Esophagus squamous epithelium (tissue), 5 donors: ENCODE measurements around the gene ACTR3. TPM values are rescaled to one million over a fixed set of nuclear protein-coding genes. Genes with fewer than 3 reads are reported as not detected.

Source experiments
- DNase-seq: peaks from one replicate; lab custom pipeline; 2025; lab: John Stamatoyannopoulos, UW
- H3K27ac ChIP-seq, 4 donors: fragments of 200-600 bp; sonication (generic); one replicate each; pipeline ENCODE4 v1.5.1; 2016 to 2019; ENCODE audit warnings: mild to moderate bottlenecking in 1 of 4
- H3K27me3 ChIP-seq, 4 donors: fragments of 200-600 bp; sonication (generic); 1 replicate in 3 of 4; 2 replicates in 1 of 4; pipeline versions ENCODE4 v1.5.1 to v1.6.0; 2017 to 2021; ENCODE audit warnings: antibody characterized with exemption in 1 of 4
- H3K36me3 ChIP-seq, 3 donors: fragments of 200-600 bp; sonication (generic); one replicate each; pipeline ENCODE4 v1.5.1; 2016 to 2019
- H3K4me1 ChIP-seq, 3 donors: fragments of 200-600 bp; sonication (generic); one replicate each; pipeline ENCODE4 v1.5.1; 2017 to 2019
- H3K4me3 ChIP-seq, 4 donors: fragments of 200-600 bp; sonication (generic); 1 replicate in 3 of 4; 2 replicates in 1 of 4; pipeline ENCODE4 v1.5.1; 2016 to 2019; ENCODE audit warnings: mild to moderate bottlenecking in 2 of 4, moderate library complexity in 1 of 4
- H3K9me3 ChIP-seq, 3 donors: fragments of 200-600 bp; sonication (generic); one replicate each; pipeline ENCODE4 v1.5.1; 2016 to 2019
- CTCF ChIP-seq, 6 experiments: fragments of 450-650 bp in 4 of 6; fragments of 200-600 bp in 2 of 6; sonication (generic) in 2 of 6; IDR thresholded peaks; one replicate each; pipeline ENCODE4 v1.5.1; 2016 to 2019; ENCODE audit warnings: antibody characterized with exemption in 6 of 6, mild to moderate bottlenecking in 4 of 6, moderate library complexity in 4 of 6
- POLR2A ChIP-seq, 4 donors: fragments of 450-650 bp; IDR thresholded peaks; one replicate each; pipeline ENCODE4 v1.6.1; 2017; ENCODE audit warnings: antibody characterized with exemption in 4 of 4, mild to moderate bottlenecking in 4 of 4, moderate library complexity in 3 of 4
- WGBS, 2 donors: methylation state at CpG; one replicate each; pipeline ENCODE4 v1.1.5; 2018; 5-methylcytosine and 5-hydroxymethylcytosine counted together
- intact Hi-C: fragments of 100-400 bp; cut with DNase I; formaldehyde crosslinking; loops from one replicate; pipeline ENCODE4 v1.15.0; 2022
- total RNA-seq, 4 donors: library from RNA; depleted of rRNA; stranded (reverse); fragments of >200 nt; gene quantifications; one replicate each; pipeline ENCODE4 v1.1.0, GENCODE V29; 2016
- donor health status: DM: yes; HTN: yes; CAD: no.

The ACTR3 gene
- total RNA-seq, 4 donors from 2014 or later = 164 to 274 (median 226) TPM

GRCh38 chr2:113895819-113896563, 6.1 kb downstream of the ACTR3 start:
- no peaks in the 10 kb centered on the region for H3K36me3 ChIP-seq
- H3K4me3 ChIP-seq = no peak overlapping the region
- 56 to 71% methylated on average over 1 of the region's 1 CpG for WGBS, 2 donors
- DNase-seq = no peak
- intact Hi-C loops = no loop called here
- peaks cover 34 to 100% (median 62%) of the 10 kb centered on the region in 3 donors for H3K4me1 ChIP-seq
- no peak overlapping the region for H3K27ac ChIP-seq
- no peaks in the 10 kb centered on the region for H3K27me3 ChIP-seq
- TF ChIP-seq POLR2A (IDR thresholded peaks at IDR 0.05) (no peak), CTCF (IDR thresholded peaks at IDR 0.05) (no peak)
- H3K9me3 ChIP-seq = no peaks in the 10 kb centered on the region

- H3K27ac ChIP-seq = no peak overlapping the region
- H3K4me1 ChIP-seq = peaks cover 34 to 100% (median 62%) of the 10 kb centered on the region in 3 donors
- no peaks in the 10 kb centered on the region for H3K27me3 ChIP-seq
- DNase-seq = no peak
- H3K4me3 ChIP-seq = no peak overlapping the region
- no peaks in the 10 kb centered on the region for H3K36me3 ChIP-seq
- intact Hi-C loops = no loop called here
- no peaks in the 10 kb centered on the region for H3K9me3 ChIP-seq
- TF ChIP-seq CTCF (IDR thresholded peaks at IDR 0.05) = no peak
- no peak for TF ChIP-seq POLR2A (IDR thresholded peaks at IDR 0.05)
- 28 to 44% methylated on average over 2 of the region's 2 CpGs for WGBS, 2 donors
Observed at GRCh38 chr2:113896791-113897190, 6.9 kb downstream of the ACTR3 start.

GRCh38 chr2:113898081-113898480, 8.2 kb downstream of the ACTR3 start:
- intact Hi-C loops = no loop called here
- TF ChIP-seq POLR2A (IDR thresholded peaks at IDR 0.05) (no peak), CTCF (IDR thresholded peaks at IDR 0.05) (no peak)

GRCh38 chr2:113899166-113899565, 9.3 kb downstream of the ACTR3 start:
- H3K36me3 ChIP-seq = no peaks in the 10 kb centered on the region
- H3K27me3 ChIP-seq = no peaks in the 10 kb centered on the region
- intact Hi-C loops = no loop called here
- H3K4me3 ChIP-seq = no peak overlapping the region
- TF ChIP-seq CTCF (IDR thresholded peaks at IDR 0.05) (no peak), POLR2A (IDR thresholded peaks at IDR 0.05) (no peak)
- H3K9me3 ChIP-seq = no peaks in the 10 kb centered on the region
- H3K27ac ChIP-seq = no peak overlapping the region
- peaks cover 26 to 100% (median 64%) of the 10 kb centered on the region in 3 donors for H3K4me1 ChIP-seq
- DNase-seq = no peak

More at GRCh38 chr2:113898081-113898480, 8.2 kb downstream of the ACTR3 start:
- no peak overlapping the region for H3K4me3 ChIP-seq
- no peak overlapping the region for H3K27ac ChIP-seq
- H3K9me3 ChIP-seq = no peaks in the 10 kb centered on the region
- H3K4me1 ChIP-seq = peaks cover 34 to 100% (median 63%) of the 10 kb centered on the region in 3 donors
- no peaks in the 10 kb centered on the region for H3K36me3 ChIP-seq
- no peaks in the 10 kb centered on the region for H3K27me3 ChIP-seq
- DNase-seq = no peak

- H3K9me3 ChIP-seq = no peaks in the 10 kb centered on the region
- no peaks in the 10 kb centered on the region for H3K36me3 ChIP-seq
- no peak overlapping the region for H3K27ac ChIP-seq
- intact Hi-C loops = no loop called here
- no peaks in the 10 kb centered on the region for H3K27me3 ChIP-seq
- WGBS, 2 donors = 35 to 72% methylated on average over 2 of the region's 2 CpGs
- DNase-seq = no peak
- H3K4me3 ChIP-seq = no peak overlapping the region
- TF ChIP-seq CTCF (IDR thresholded peaks at IDR 0.05) (no peak), POLR2A (IDR thresholded peaks at IDR 0.05) (no peak)
- peaks cover 22 to 81% (median 42%) of the 10 kb centered on the region in 3 donors for H3K4me1 ChIP-seq
Observed at GRCh38 chr2:113901943-113902342, 12.1 kb downstream of the ACTR3 start.
